GM19452 (cell line): ENCODE data around the gene TSTD1.
"Not testable (repeated sequence)": the region's sequence is repeated elsewhere in the genome, so short reads cannot be mapped to it uniquely, and the experiment has no call there.

Experiments
- ATAC-seq: cut with Tn5 transposase; IDR thresholded peaks from one replicate; pipeline ENCODE4 v1.9.1; 2021; ENCODE audit not compliant: unreplicated experiment

TSTD1 gene

DNA sequence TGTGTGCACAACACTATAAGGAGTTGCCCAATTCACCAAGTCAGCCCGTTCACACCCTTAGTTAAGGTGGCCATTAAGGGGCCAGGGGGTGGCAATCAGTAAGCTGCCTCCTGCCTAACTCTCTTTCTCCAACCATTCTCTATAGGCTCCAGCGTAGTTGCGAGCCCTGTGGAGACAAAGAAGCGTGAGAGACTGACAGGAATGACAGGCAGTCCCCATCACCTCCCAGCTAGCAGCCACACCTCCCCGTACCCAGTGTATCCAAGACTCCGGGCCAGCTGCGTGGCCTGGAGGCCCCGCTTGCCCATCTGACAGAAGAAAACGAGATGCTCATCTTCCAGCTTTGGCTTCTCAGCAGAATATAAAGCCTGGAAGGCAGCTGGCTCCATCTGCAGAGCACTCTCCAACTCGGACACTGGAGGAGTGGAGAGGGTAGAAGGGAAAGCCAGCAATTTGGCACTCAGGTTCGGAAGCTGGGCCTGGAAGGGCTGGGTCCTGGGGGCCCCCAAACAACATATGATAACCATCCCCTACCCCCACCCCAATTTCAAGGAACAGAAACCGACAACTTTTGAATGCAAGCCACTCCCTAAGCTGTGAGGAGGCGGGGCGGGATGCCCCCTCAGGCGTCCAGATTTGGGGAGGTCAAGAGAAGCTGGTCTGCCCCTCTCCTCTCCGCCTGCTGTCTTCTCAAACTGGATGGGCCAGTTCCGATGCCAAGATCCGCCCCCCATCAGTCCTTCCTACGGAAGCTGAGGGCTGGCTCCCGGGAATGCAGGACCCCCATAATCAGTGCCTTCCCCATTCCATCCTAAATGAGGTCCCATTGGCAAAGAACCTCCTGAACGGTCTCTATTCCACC lies 872 bp downstream of the TSTD1 start:
- no peak for ATAC-seq

DNA sequence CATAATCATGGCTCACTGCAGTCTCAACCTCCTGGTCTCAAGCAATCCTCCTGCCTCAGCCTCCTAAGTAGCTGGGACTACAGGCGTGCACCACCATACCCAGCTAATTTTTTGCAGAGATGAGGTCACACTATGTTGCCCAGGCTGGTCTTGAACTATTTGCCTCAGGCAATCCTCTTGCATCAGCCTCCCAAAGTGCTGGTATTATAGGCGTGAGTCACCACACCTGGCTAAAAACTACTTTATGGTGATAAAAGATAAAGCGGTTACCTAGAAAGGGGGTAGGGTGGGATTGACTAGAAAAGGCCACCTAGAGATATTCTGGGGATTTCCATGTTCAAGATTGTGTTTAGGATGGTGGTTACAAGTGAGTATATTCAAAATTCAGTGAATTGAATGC lies 5.0 kb downstream of the TSTD1 start:
- no peak for ATAC-seq

DNA sequence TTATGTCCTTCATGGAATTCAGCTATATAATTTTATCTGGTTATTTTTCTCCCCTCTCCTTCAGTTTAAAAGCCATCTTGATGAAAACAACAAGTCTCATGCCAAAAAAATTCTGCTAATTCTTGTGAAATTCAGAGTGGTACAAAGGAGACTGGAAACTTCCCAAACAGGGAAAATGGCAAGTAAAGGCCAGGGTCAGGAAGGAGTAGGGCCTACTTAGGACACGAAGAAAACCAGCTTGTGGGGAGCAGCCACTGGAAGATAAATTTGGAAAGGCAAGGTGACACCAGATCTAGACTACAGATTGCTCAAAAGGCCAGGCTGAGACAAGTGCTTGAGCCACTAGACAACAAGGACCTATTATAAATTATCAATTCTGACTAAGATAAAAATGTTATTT lies 6.4 kb downstream of the TSTD1 start:
- no peak for ATAC-seq

DNA sequence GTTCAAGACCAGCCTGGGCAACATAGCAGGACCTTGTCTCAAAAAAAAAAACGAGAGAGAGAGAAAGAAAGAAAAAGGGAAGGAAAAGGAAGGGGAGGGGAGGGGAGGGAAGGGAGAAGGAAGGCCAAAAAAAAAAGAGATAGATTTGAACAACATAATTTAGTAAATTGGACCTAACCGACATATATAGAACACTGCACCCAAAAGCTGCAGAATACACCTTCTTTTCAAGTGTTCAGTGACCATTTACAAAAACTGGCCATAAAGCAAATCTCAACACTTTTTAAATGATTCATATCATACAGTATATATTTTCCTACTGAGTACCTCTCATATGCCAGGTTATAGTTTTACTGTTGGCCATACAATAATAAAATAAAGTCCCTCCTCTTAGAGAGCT lies 6.9 kb downstream of the TSTD1 start:
- ATAC-seq: no peak

DNA sequence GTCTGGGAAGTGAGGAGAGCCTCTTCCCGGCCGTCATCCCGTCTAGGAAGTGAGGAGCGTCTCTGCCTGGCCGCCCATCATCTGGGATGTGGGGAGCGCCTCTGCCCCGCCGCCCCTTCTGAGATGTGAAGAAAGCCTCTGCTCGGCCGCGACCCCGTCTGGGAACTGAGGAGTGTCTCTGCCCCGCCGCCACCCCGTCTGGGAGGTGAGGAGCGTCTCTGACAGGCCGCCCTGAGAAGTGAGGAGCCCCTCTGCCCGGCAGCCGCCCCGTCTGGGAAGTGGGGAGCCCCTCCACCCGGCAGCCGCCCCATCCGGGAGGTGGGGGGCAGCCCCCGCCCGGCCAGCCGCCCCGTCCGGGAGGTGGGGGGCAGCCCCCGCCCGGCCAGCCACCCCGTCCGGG lies 9.3 kb downstream of the TSTD1 start:
- not testable (repeated sequence) for ATAC-seq

DNA sequence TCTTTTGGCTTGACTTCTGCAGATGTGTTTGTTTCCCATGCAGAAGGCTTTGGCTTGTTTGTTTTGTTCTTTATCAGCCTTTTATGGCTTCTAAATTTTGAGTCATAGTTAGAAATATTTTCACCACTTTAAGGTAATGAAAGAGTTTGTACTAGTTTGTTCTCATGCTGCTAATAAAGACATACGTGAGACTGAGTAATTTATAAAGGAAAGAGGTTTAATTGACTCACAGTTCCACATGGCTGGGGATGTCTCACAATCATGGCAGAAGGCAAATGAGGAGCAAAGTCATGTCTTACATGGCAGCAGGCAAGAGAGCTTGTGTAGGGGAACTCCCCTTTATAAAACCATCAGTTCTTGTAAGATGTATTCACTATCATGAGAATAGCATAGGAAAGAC lies 11.8 kb downstream of the TSTD1 start:
- ATAC-seq: not testable (repeated sequence)

DNA sequence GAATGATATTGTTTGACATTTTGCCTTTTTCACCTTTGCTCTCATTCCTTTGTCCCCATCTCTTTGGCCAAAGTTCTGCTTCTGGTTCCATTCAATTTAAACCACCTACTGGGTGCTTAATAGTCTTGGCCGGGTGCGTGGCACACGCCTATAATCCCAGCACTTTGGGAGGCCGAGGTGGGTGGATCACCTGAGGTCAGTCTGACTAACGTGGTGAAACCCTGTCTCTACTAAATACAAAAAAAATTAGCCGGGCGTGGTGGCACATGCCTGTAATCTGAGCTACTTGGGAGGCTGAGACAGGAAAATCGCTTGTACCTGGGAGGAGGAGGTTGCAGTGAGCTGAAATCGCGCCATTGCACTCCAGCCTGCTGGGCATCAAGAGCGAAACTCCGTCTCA lies 16.3 kb downstream of the TSTD1 start:
- not testable (repeated sequence) for ATAC-seq

DNA sequence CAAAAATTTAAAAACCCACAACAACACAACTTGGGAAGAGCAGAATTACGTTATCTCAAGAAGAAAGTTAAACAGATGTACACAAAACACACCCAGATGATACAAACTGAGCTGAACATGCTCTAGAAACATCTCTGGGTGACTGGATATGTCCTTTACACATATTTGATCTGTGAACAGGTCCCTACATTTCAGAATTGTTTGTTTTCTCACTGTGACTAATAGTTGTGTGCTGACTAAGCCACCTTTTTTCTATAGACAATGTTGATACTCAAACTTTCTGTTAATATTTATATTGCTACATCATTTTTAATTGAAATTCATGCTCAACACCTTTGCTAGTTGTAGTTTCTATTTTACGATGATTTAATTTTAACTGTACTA lies 16.8 kb downstream of the TSTD1 start:
- ATAC-seq: no peak

DNA sequence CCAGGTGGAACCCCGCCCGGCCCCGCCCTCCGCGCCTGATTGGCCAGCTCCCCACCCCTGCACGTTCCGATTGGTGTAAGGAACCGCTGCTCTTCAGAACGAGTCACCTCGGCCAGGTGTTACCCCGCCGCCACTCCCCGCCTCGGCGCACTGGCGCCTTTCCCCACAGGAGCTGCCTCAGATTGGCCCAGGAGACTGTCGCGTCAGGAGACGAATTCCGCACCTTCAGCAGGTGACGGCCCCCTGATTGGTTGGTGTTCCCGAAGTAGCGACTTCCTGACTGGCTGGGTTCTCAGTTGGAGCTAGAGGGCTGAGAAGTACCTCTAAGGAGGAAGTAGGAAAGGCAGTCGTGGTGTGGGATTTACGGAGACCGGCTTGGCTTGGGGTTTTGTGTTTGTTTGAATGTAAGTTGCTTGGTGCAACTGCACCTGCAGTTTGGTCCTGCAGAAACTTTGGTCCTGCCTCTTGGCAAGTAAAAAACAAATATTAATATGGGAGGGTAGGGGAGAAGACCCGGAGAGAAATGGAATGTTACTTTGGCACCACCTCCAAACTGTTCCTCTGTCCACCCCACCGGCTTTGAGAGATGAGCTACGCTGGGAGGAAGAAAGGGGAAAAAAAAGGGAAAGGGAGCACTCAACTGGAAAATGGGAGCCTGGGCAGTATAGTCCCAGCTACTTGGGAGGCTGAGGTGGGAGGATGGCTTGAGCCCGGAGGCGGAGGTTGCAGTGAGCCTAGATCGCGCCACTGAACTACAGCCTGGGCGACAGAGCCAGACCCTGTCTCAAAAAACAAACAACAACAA lies 17.4 kb downstream of the TSTD1 start:
- ATAC-seq: peak; percentile 82

DNA sequence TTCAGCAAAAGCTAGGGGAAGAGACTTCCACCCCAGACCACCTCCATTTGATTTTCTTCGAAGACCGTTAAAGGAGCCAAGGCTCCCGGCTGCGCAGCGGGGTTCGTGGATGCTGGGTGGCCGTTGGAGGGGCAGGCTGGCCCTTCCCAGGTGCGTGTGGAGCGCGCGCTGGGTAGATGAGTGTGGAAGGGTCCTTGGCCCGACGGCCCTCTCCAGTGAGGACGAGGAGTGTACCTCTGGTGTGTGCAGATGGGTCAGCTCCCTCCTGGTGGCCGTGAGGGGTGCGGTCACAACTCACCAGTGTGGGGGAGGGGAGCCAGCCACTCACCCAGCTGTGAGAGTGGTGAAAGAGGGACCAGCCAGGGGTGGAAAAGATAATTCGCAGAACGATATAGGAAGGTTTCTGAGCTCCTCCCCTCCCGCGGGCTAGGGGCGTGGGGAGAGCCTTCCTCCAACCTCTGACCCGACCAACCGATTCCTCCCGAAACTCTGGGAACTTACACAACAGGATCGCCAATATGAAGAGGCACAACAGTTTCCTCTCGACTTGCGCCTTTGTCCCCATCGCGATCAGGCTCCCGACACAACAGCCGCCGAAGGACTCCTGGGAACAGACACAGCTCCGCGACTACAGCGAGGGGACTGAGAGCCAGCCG lies 18.1 kb downstream of the TSTD1 start, which contains the start of gene F11R:
Gene F11R (minus strand): TSS at position 644 of the 656 bp plus-strand sequence. CDS start 79 bp downstream, at position 565.
- peak; percentile 40 for ATAC-seq

DNA sequence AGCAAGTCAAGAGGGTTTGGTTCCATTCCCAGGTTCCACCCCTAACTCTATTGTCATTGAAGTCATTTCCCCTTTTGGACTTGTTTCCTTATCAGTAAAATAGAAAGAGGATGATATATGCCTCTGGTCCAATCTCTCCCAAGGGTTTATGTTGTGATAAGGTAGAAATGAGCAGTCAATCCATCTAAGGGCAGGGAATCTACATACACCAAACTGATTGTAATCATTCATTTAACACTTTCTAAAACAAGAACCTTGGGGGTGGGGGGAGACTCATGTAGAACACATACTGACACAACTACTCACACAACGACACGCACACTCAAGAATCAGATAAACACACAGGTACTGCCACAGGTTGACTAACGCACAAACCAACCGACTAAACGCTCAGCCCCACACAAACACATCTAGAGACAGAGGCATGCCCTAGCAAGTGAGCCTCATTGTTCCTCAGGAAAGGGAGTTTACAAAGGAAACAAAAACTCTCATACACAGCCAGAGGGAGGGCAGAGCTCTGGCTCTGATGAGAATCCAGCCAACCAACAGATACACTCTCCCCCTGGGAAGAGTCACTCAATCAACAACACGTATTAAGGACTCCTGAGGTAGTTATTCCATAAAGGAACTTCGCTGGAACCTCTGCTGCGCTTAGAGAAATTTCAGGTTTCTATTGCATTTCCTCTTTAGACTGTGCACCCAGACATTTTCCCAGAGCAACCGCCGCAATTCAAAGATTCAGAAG lies 18.8 kb downstream of the TSTD1 start:
- no peak for ATAC-seq

DNA sequence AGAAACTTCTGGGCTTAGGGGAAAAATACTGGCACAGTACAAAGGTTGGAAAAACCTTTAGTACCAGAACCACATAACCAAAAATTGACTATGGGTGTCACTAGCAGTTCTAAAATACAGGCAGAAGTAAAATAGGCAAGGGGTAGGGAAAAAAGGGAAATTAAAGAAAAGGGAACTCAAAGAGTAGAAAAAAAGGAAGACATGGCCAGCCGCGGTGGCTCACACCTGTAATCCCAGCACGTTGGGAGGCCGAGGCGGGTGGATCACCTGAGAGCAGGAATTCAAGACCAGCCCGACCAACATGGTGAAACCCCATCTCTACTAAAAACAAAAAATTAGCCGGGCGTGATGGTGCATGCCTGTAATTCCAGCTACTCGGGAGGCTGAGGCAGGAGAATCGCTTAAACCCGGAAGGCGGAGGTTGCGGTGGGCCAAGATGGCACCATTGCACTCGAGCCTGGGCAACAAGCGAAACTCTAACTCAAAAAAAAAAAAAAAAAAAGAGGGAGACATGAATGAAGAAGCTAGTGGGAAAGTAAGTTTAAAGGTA lies 19.6 kb downstream of the TSTD1 start:
- not testable (repeated sequence) for ATAC-seq

DNA sequence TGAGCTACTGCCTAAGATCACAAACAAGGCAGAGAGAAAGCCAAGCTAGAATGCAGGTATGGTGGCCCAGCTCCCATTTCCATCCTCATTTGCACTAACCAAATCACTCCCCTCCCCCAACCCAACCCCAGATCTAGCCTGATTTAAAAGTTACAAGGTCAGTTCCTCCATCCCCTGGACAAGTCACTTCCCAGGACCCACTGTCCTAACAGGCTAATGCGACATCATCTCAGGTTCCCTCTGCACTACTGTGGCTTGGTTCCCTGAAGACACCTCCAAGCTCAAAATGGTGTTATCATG lies 20.2 kb downstream of the TSTD1 start:
- no peak for ATAC-seq

DNA sequence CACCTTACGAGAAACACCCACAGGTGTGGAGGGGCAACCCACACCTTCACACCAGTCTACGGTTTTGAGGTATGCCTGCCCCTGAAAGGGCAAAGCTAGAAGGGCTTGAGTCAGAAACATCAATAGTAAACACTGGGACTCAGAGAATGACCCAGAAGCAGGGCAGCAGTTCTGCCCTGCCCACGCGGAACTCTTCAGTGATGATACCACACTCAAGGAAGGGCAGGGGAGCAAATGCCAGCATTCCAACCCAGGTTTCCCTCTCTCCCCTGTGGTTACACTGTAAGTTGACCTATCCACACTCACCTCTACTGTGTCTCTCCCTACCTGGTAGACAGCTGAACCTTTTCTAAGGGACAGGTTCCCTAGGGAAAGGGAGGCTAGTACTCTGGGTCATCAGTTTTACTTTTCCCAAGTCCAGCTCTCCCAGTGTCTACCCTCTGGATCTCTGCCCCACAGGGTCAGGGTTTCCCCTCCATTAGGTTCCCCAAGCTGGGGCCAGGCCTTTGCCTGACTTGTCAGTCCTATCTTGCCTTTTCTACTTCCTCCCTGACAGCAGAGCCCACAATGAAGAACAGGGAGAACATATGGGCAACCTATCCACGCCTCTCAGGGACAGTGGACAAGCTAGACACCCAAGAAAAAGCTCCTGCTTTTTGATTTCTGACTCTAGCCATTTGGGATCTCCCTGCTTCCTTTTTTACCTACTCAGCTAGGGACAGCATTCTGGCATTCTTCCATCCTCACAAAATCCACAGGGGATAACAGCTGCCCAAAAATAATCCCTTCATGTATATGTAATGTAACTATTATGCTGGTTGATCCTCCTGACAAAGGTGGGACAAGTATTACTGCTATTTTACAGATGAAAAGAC lies 20.8 kb downstream of the TSTD1 start:
- ATAC-seq: no peak

DNA sequence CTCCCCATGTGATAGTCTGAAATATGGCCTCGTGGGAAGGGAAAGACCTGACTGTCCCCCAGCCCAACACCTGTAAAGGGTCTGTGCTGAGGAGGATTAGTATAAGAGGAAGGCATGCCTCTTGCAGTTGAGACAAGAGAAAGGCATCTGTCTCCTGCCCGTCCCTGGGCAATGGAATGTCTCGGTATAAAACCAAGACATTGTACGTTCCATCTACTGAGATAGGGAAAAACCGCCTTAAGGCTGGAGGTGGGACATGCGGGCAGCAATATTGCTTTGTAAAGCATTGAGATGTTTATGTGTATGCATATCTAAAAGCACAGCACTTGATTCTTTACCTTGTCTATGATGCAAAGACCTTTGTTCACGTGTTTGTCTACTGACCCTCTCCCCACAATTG lies 21.6 kb downstream of the TSTD1 start:
- ATAC-seq: not testable (repeated sequence)

DNA sequence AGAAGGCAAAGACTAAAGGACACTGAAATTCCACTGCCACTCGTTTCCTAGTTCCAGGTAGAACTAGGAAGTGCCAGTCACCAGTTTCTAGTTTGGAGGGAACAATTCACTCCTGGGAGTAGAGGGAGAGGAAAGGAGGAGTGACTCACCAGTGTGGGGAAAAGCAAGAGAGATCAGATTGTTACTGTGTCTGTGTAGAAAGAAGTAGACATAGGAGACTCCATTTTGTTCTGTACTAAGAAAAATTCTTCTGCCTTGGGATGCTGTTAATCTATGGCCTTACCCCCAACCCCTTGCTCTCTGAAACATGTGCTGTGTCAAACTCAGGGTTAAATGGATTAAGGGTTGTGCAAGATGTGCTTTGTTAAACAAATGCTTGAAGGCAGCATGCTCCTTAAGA lies 22.1 kb downstream of the TSTD1 start:
- ATAC-seq: not testable (repeated sequence)

DNA sequence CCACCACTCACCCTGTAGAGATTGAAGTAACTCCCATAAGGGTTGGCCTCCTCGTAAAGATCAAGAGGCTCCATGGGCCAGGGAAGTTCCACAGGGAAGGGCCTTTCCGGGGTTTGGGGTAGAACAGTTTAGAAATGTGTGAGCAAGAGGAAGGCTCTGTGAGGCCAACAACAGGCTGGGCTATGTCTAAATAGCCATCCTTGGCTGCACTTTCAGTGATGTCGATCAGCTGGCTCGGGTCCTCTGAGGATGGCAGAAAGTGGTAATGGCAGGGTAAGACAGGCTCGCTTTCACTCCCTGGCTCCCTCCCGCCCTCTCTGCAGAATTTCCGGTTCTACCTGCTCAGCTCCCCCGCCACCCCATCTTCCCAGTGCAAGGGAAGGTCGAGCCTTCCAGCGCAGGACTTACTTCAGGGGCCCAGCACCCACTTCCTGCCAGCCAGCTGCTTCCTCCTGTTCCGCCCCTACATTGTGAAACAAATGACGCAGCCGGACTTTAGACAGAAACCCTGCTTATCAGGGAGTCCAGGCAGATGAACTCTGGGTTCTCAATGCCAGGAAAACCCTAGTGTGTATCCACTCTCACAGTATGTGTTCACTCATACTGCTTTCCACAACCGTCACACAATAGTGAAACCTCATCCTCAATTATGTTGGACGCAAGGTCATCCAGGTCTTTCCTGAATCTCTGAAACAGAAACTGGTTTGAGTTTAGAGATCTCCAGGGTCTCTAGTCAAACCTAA lies 25.1 kb downstream of the TSTD1 start:
- peak; percentile 92 for ATAC-seq

DNA sequence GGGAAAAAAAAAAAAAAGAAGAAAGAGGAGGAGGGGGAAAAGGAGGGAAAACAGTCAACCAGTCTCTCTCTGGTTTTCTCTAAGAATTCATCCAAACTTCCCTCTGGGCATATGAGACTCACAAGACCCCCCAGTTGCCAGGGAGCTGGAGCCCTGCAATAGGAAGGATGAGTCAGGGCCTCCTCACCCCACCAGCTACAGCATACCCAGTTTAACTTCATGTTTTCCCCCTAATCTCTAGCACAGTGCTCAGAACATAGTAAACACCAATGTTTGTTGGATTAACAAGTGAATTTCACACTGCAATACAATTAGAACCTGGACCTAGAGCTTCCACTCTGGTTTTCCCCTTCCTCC lies 25.7 kb downstream of the TSTD1 start:
- no peak for ATAC-seq

DNA sequence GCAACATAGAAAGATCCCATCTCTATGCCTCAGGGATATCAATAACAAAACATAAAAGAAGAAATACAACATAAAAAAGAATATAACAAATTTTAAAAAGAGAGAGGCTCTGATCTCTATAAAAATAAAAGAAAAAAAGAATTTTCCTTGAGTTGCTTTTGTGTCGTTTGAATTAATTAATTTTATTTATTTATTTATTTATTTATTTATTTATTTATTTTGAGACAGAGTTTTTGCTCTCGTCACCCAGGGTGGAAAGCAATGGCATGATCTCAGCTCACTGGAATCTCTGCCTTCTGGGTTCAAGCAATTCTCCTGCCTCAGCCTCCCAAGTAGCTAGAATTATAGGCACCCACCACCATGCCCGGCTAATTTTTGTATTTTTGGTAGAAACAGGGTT lies 26.3 kb downstream of the TSTD1 start:
- no peak for ATAC-seq
